ENCODE data around the gene ADGRV1.

Gene ADGRV1

GRCh38 chr5:91206734-91207133 lies 648.1 kb downstream of the ADGRV1 start:
- no peaks in the 10 kb centered on the region for H3K4me1 Mint-ChIP-seq
- no peak overlapping the region for H3K4me3 Mint-ChIP-seq
- H3K27ac Mint-ChIP-seq, result no peak overlapping the region
- H3K9me3 Mint-ChIP-seq, result no peaks in the 10 kb centered on the region
- no peak for ATAC-seq
- DNase-seq, result no peak
- no peaks in the 10 kb centered on the region for H3K27me3 Mint-ChIP-seq

- DNase-seq (no peak), ATAC-seq (no peak)
- Mint-ChIP-seq H3K9me3 (no peaks in the 10 kb centered on the region), H3K4me1 (no peaks in the 10 kb centered on the region), H3K27me3 (no peaks in the 10 kb centered on the region), H3K4me3 (no peak overlapping the region), H3K27ac (no peak overlapping the region)
Measured at GRCh38 chr5:91207248-91207647, 648.7 kb downstream of the ADGRV1 start.

GRCh38 chr5:91211997-91212713 lies 653.6 kb downstream of the ADGRV1 start:
- Mint-ChIP-seq H3K4me3 (no peak overlapping the region), H3K27ac (no peak overlapping the region), H3K9me3 (no peaks in the 10 kb centered on the region), H3K4me1 (no peaks in the 10 kb centered on the region), H3K27me3 (no peaks in the 10 kb centered on the region)
- no peak for DNase-seq
- ATAC-seq, result no peak

- Mint-ChIP-seq H3K4me1 (no peaks in the 10 kb centered on the region), H3K27me3 (no peaks in the 10 kb centered on the region), H3K9me3 (no peaks in the 10 kb centered on the region), H3K4me3 (no peak overlapping the region), H3K27ac (no peak overlapping the region)
- DNase-seq (no peak), ATAC-seq (no peak)
Measured at GRCh38 chr5:91212714-91213092, 654.1 kb downstream of the ADGRV1 start.
